Testis (tissue), 3 donors: Measurements from ENCODE around the gene PDK2. TPM values are rescaled to one million over a fixed set of nuclear protein-coding genes. Genes with fewer than 3 reads are reported as not detected.

Source experiments
- DNase-seq: peaks from one replicate; pipeline ENCODE4 v3.0.0-alpha.2; 2019
- H3K27ac ChIP-seq, 2 donors: fragments of 200-600 bp; sonication (generic); one replicate each; pipeline ENCODE4 v1.5.1; 2019
- H3K27me3 ChIP-seq: fragments of 200-600 bp; sonication (generic); one replicate; pipeline ENCODE4 v1.5.1; 2019
- H3K36me3 ChIP-seq: fragments of 200-600 bp; sonication (generic); one replicate; pipeline ENCODE4 v1.5.1; 2017; ENCODE audit warnings: low read depth; ENCODE audit errors: missing control alignments
- H3K4me1 ChIP-seq: fragments of 200-600 bp; sonication (generic); one replicate; pipeline ENCODE4 v1.5.1; 2019
- H3K4me3 ChIP-seq, 2 donors: fragments of 200-600 bp; sonication (generic); one replicate each; pipeline ENCODE4 v1.5.1; 2017 to 2019
- H3K9me3 ChIP-seq: fragments of 200-600 bp; sonication (generic); one replicate; pipeline ENCODE4 v1.5.1; 2017
- CTCF ChIP-seq, 3 experiments: fragments of 450-650 bp in 2 of 3; fragments of 200-600 bp in 1 of 3; sonication (generic) in 1 of 3; IDR thresholded peaks; one replicate each; pipeline ENCODE4 v1.5.1; 2016 to 2019; ENCODE audit warnings: antibody characterized with exemption in 3 of 3, mild to moderate bottlenecking in 2 of 3, moderate library complexity in 1 of 3
- POLR2A ChIP-seq: fragments of 450-650 bp; IDR thresholded peaks from one replicate; pipeline ENCODE4 v1.6.1; 2017; ENCODE audit warnings: antibody characterized with exemption, mild to moderate bottlenecking, moderate library complexity
- WGBS, 2 donors: methylation state at CpG; one replicate each; pipeline ENCODE4 v1.1.5; 2018; 5-methylcytosine and 5-hydroxymethylcytosine counted together
- intact Hi-C: fragments of 100-400 bp; cut with DNase I; formaldehyde crosslinking; loops from one replicate; pipeline ENCODE4 v1.15.1; 2023; ENCODE audit warnings: low total_unique reads
- polyA plus RNA-seq: library from polyadenylated mRNA; stranded (reverse); fragments of 350-450 nt; fragmentation: Illumina TruSeq; extraction: RNeasy Lipid Tissue Mini Kit (QIAGEN cat#74804); gene quantifications from one replicate; pipeline ENCODE4 v1.2.3, GENCODE V29; 2014; ENCODE audit warnings: low read depth, low replicate concordance; ENCODE audit not compliant: insufficient read depth
- total RNA-seq, 2 donors: library from RNA; depleted of rRNA; stranded (reverse); fragments of >200 nt; gene quantifications; one replicate each; pipeline ENCODE4 v1.2.3, GENCODE V29; 2016

The PDK2 gene
- total and polyA plus RNA-seq, 3 donors from 2014 or later, result 50.6 to 62.1 (median 56.4) TPM

GRCh38 chr17:50052822-50053653 lies 42.1 kb upstream of the PDK2 start:
- peak; percentile 37 for DNase-seq
- no peak for TF ChIP-seq CTCF (IDR thresholded peaks at IDR 0.05)
- no peak for TF ChIP-seq POLR2A
- H3K4me3 ChIP-seq, result no peak overlapping the region
- intact Hi-C loops, result no loop called here
- no peak overlapping the region for H3K27ac ChIP-seq
- 47 to 56% methylated on average over 7 of the region's 7 CpGs for WGBS, 2 donors
- peaks cover 23% of the 10 kb centered on the region for H3K4me1 ChIP-seq
- no peaks in the 10 kb centered on the region for H3K27me3 ChIP-seq
- no peaks in the 10 kb centered on the region for H3K9me3 ChIP-seq
- H3K36me3 ChIP-seq, result no peaks in the 10 kb centered on the region

- no peaks in the 10 kb centered on the region for H3K9me3 ChIP-seq
- H3K36me3 ChIP-seq, result no peaks in the 10 kb centered on the region
- no peaks in the 10 kb centered on the region for H3K27me3 ChIP-seq
- DNase-seq, result no peak
- H3K27ac ChIP-seq, result no peak overlapping the region
- intact Hi-C loops, result no loop called here
- H3K4me1 ChIP-seq, result peaks cover 26% of the 10 kb centered on the region
- 30 to 31% methylated on average over 3 of the region's 3 CpGs for whole genome bisulfite sequencing, 2 donors
- H3K4me3 ChIP-seq, result no peak overlapping the region
- no peak for TF ChIP-seq CTCF (IDR thresholded peaks at IDR 0.05)
- TF ChIP-seq POLR2A, result no peak
These were observed 41.5 kb upstream of the PDK2 start for GRCh38 chr17:50053654-50053960.

- no peaks in the 10 kb centered on the region for H3K9me3 ChIP-seq
- H3K27me3 ChIP-seq, result no peaks in the 10 kb centered on the region
- peak; percentile 34 for DNase-seq
- H3K4me3 ChIP-seq, result peak overlapping the region; percentile 66 to 78
- no peaks in the 10 kb centered on the region for H3K36me3 ChIP-seq
- intact Hi-C loops, result no loop called here
- H3K27ac ChIP-seq, result peak overlapping the region in 1 of 2 donors; percentile 84
- no peak for TF ChIP-seq POLR2A
- no peak for TF ChIP-seq CTCF (IDR thresholded peaks at IDR 0.05)
- peaks cover 40% of the 10 kb centered on the region for H3K4me1 ChIP-seq
- WGBS, 2 donors, result 8 to 15% methylated on average over 13 to 14 of the region's 14 CpGs
These were observed 40.1 kb upstream of the PDK2 start for GRCh38 chr17:50055055-50055425.

- no peaks in the 10 kb centered on the region for H3K27me3 ChIP-seq
- intact Hi-C loops, result no loop called here
- DNase-seq, result peak; percentile 70
- H3K4me1 ChIP-seq, result peaks cover 45% of the 10 kb centered on the region
- TF ChIP-seq CTCF (IDR thresholded peaks at IDR 0.05) (no peak), POLR2A (no peak)
- peak within 1 kb of the TSS; percentile 71 to 84 for H3K27ac ChIP-seq
- H3K4me3 ChIP-seq, result peak within 1 kb of the TSS; percentile 66 to 78
- no peaks in the 10 kb centered on the region for H3K36me3 ChIP-seq
- 0% methylated on average over 1 to 45 of the region's 65 CpGs for WGBS, 2 donors
- no peaks in the 10 kb centered on the region for H3K9me3 ChIP-seq
These were observed 39.5 kb upstream of the PDK2 start, which contains the start of gene ITGA3 for GRCh38 chr17:50055426-50056216. Gene ITGA3 (plus strand): TSS chr17:50056110. CDS start chr17:50056440, 330 bp downstream.
